Liver (tissue), 9 donors: Measurements from ENCODE around the gene SH3TC2. TPM values are rescaled to one million over a fixed set of nuclear protein-coding genes. Genes with fewer than 3 reads are reported as not detected.

Experiments used
- DNase-seq: peaks from one replicate; pipeline ENCODE4 v3.0.0-alpha.2; 2017; ENCODE audit warnings: low spot score
- H3K27ac ChIP-seq, 2 donors: one replicate each; pipeline ENCODE4 v1.7.0; 2013; ENCODE audit warnings: inconsistent platforms in 2 of 2, low read length in 2 of 2, control low read depth in 1 of 2, low read depth in 1 of 2, mild to moderate bottlenecking in 1 of 2
- H3K27me3 ChIP-seq, 4 donors: one replicate each; pipeline versions ENCODE4 v1.6.1 to v1.7.0; 2013; ENCODE audit warnings: low read length in 3 of 4, inconsistent platforms in 1 of 4, mild to moderate bottlenecking in 1 of 4, moderate library complexity in 1 of 4; ENCODE audit not compliant: control insufficient read depth in 4 of 4, insufficient read depth in 4 of 4
- H3K36me3 ChIP-seq, 4 donors: one replicate each; pipeline versions ENCODE4 v1.6.1 to v1.7.0; 2013; ENCODE audit warnings: low read length in 3 of 4, mild to moderate bottlenecking in 3 of 4, low read depth in 1 of 4, moderate library complexity in 1 of 4; ENCODE audit not compliant: control insufficient read depth in 4 of 4, insufficient read depth in 3 of 4
- H3K4me1 ChIP-seq, 4 donors: one replicate each; pipeline versions ENCODE4 v1.6.1 to v1.7.0; 2013; ENCODE audit warnings: low read length in 3 of 4, mild to moderate bottlenecking in 3 of 4, moderate library complexity in 1 of 4; ENCODE audit not compliant: control insufficient read depth in 4 of 4, insufficient read depth in 4 of 4
- H3K4me3 ChIP-seq, 3 donors: one replicate each; pipeline versions ENCODE4 v1.6.1 to v1.7.0; 2013; ENCODE audit warnings: low read length in 3 of 3, control low read depth in 1 of 3, low read depth in 1 of 3, mild to moderate bottlenecking in 1 of 3
- H3K9ac ChIP-seq, 2 donors: one replicate each; pipeline ENCODE4 v1.7.0; 2013; ENCODE audit warnings: low read length in 2 of 2, mild to moderate bottlenecking in 2 of 2, moderate library complexity in 2 of 2, control low read depth in 1 of 2, low read depth in 1 of 2
- H3K9me3 ChIP-seq, 4 donors: one replicate each; pipeline versions ENCODE4 v1.6.1 to v1.7.0; 2013; ENCODE audit warnings: low read length in 3 of 4; ENCODE audit not compliant: control insufficient read depth in 4 of 4
- EGR1 ChIP-seq, 2 donors: IDR thresholded peaks; 2 replicates each; pipeline ENCODE4 v1.6.1; 2016 to 2018; ENCODE audit warnings: antibody characterized with exemption in 2 of 2, low read depth in 2 of 2
- FOXA1 ChIP-seq: IDR thresholded peaks from 2 replicates; pipeline ENCODE4 v1.6.1; 2016; ENCODE audit warnings: antibody characterized with exemption
- GABPA ChIP-seq, 2 donors: IDR thresholded peaks in 1 of 2; conservative IDR thresholded peaks in 1 of 2; 2 replicates each; pipeline ENCODE4 v1.6.1; 2016; ENCODE audit warnings: antibody characterized with exemption in 2 of 2, mild to moderate bottlenecking in 1 of 2, moderate library complexity in 1 of 2
- HNF4G ChIP-seq: IDR thresholded peaks from 2 replicates; pipeline ENCODE4 v1.6.1; 2016; ENCODE audit warnings: antibody characterized with exemption
- JUND ChIP-seq, 2 donors: IDR thresholded peaks; 2 replicates each; pipeline ENCODE4 v1.6.1; 2016; ENCODE audit warnings: antibody characterized with exemption in 2 of 2
- RAD21 ChIP-seq, 2 donors: IDR thresholded peaks; 2 replicates each; pipeline ENCODE4 v1.6.1; 2016; ENCODE audit warnings: antibody characterized with exemption in 2 of 2, mild to moderate bottlenecking in 2 of 2
- RXRA ChIP-seq, 2 donors: IDR thresholded peaks; 2 replicates each; pipeline ENCODE4 v1.6.1; 2017 to 2018; ENCODE audit warnings: antibody characterized with exemption in 2 of 2, mild to moderate bottlenecking in 1 of 2
- SP1 ChIP-seq: IDR thresholded peaks from 2 replicates; pipeline ENCODE4 v1.6.1; 2018; ENCODE audit warnings: antibody characterized with exemption, mild to moderate bottlenecking
- TAF1 ChIP-seq: conservative IDR thresholded peaks from 2 replicates; pipeline ENCODE4 v1.6.1; 2016; ENCODE audit warnings: antibody characterized with exemption, mild to moderate bottlenecking
- WGBS: extraction: QIAGEN DNeasy Blood & Tissue Kit; methylation state at CpG from one replicate; pipeline ENCODE4 v1.1.7; 2013; 5-methylcytosine and 5-hydroxymethylcytosine counted together
- polyA plus RNA-seq, 2 donors: library from polyadenylated mRNA; stranded (reverse) in 1 of 2; unstranded in 1 of 2; fragments of 200-250 nt in 1 of 2; fragments of >200 nt in 1 of 2; fragmentation: Nextera tagmentation in 1 of 2; extraction: Ambion mirVana in 1 of 2; gene quantifications; one replicate each; pipeline versions ENCODE4 v1.2.1 to v1.2.3, GENCODE V29; 2013 to 2015
- total RNA-seq, 2 donors: library from RNA; depleted of rRNA; stranded (reverse); fragments of >200 nt; gene quantifications; one replicate each; pipeline ENCODE4 v1.2.3, GENCODE V29; 2014
- TF ChIP-seq, protein P1 (sequence below): fragments of 150-350 bp; IDR thresholded peaks from 2 replicates; pipeline ENCODE4 v1.5.1; 2017; ENCODE audit warnings: improper control_type of control experiment, low read depth, low read length; ENCODE audit not compliant: missing input control
- TF ChIP-seq, protein P2 (sequence below): IDR thresholded peaks from 2 replicates; pipeline ENCODE4 v1.6.1; 2016; ENCODE audit warnings: antibody characterized with exemption
- TF ChIP-seq, protein P3 (sequence below): IDR thresholded peaks from 2 replicates; pipeline ENCODE4 v1.6.1; 2016; ENCODE audit warnings: antibody characterized with exemption, mild to moderate bottlenecking
- TF ChIP-seq, protein P4 (sequence below): IDR thresholded peaks from 2 replicates; pipeline ENCODE4 v1.6.1; 2016; ENCODE audit warnings: antibody characterized with exemption
- donor health status: healthy.
- donor health status: healthy.
- donor health status: healthy.
- donor health status: healthy.
- donor health status: healthy.

SH3TC2 gene
- total and polyA plus RNA-seq, 4 donors = 0.31 to 6.2 (median 0.57) TPM

DNA sequence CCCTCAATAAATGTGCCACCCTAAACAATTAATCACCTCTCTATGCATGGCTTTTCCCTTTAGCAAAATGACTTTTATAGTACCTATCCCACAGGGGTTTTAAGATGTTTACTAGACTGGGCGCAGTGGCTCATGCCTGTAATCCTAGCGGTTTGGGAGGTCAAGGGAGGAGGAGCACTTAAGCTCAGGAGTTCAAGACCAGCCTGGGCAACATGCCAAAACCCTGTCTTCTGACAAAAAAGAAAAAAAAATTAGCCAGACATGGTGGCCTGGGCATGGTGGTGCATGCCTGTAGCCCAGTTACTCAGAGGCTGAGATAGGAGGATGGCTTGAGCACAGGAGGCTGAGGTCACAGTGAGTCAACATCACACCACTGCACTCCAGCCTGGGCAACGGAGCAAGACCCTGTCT is 13.5 kb downstream of the SH3TC2 start:
- Histone ChIP-seq H3K9me3 (no peaks in the 10 kb centered on the region), H3K4me3 (no peak overlapping the region), H3K36me3 (no peaks in the 10 kb centered on the region), H3K4me1 (no peaks in the 10 kb centered on the region), H3K9ac (no peak overlapping the region), H3K27ac (no peak overlapping the region), H3K27me3 (no peaks in the 10 kb centered on the region)
- TF ChIP-seq TAF1 = no peak
- no peak for TF ChIP-seq GABPA (IDR thresholded peaks at IDR 0.05 in 1 of 2, conservative IDR thresholded peaks at IDR 0.05 in 1 of 2)
- TF ChIP-seq, protein P1, sequence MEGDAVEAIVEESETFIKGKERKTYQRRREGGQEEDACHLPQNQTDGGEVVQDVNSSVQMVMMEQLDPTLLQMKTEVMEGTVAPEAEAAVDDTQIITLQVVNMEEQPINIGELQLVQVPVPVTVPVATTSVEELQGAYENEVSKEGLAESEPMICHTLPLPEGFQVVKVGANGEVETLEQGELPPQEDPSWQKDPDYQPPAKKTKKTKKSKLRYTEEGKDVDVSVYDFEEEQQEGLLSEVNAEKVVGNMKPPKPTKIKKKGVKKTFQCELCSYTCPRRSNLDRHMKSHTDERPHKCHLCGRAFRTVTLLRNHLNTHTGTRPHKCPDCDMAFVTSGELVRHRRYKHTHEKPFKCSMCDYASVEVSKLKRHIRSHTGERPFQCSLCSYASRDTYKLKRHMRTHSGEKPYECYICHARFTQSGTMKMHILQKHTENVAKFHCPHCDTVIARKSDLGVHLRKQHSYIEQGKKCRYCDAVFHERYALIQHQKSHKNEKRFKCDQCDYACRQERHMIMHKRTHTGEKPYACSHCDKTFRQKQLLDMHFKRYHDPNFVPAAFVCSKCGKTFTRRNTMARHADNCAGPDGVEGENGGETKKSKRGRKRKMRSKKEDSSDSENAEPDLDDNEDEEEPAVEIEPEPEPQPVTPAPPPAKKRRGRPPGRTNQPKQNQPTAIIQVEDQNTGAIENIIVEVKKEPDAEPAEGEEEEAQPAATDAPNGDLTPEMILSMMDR = no peak
- TF ChIP-seq FOXA1 = no peak
- TF ChIP-seq EGR1 (IDR thresholded peaks at IDR 0.05; ENCODE audit: low read depth in 2 of 2) = no peak
- TF ChIP-seq HNF4G = no peak
- TF ChIP-seq RXRA (IDR thresholded peaks at IDR 0.05) = no peak
- TF ChIP-seq, protein P2, sequence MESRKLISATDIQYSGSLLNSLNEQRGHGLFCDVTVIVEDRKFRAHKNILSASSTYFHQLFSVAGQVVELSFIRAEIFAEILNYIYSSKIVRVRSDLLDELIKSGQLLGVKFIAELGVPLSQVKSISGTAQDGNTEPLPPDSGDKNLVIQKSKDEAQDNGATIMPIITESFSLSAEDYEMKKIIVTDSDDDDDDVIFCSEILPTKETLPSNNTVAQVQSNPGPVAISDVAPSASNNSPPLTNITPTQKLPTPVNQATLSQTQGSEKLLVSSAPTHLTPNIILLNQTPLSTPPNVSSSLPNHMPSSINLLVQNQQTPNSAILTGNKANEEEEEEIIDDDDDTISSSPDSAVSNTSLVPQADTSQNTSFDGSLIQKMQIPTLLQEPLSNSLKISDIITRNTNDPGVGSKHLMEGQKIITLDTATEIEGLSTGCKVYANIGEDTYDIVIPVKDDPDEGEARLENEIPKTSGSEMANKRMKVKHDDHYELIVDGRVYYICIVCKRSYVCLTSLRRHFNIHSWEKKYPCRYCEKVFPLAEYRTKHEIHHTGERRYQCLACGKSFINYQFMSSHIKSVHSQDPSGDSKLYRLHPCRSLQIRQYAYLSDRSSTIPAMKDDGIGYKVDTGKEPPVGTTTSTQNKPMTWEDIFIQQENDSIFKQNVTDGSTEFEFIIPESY = no peak
- 89% methylated on average over 3 of the region's 3 CpGs for WGBS
- DNase-seq = no peak

DNA sequence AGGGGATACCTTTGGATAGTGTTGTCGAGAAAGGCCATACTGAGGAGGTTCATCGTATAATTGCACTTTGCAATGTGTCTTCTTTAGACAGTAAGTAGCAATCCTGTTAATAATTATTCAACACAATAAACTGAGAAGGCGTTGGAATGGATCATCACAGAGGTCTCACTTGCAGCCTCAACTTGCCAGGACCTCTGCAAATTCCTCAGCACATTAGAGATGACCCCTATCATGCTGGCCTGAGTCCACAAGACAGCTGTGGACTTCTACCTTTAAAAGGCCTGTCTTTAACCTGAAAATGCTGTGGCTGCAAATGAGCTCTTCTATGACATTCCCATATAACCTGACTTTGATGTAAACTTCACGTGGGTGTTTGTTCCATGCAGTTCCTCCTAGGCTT is 14.1 kb downstream of the SH3TC2 start:
- no peaks in the 10 kb centered on the region for H3K9me3 ChIP-seq
- no peak overlapping the region for H3K4me3 ChIP-seq
- no peaks in the 10 kb centered on the region for H3K27me3 ChIP-seq
- TF ChIP-seq HNF4G = no peak
- TF ChIP-seq TAF1 = no peak
- TF ChIP-seq EGR1 (IDR thresholded peaks at IDR 0.05; ENCODE audit: low read depth in 2 of 2) = no peak
- TF ChIP-seq SP1 = no peak
- no peak for TF ChIP-seq RAD21 (IDR thresholded peaks at IDR 0.05)
- TF ChIP-seq, protein P3, sequence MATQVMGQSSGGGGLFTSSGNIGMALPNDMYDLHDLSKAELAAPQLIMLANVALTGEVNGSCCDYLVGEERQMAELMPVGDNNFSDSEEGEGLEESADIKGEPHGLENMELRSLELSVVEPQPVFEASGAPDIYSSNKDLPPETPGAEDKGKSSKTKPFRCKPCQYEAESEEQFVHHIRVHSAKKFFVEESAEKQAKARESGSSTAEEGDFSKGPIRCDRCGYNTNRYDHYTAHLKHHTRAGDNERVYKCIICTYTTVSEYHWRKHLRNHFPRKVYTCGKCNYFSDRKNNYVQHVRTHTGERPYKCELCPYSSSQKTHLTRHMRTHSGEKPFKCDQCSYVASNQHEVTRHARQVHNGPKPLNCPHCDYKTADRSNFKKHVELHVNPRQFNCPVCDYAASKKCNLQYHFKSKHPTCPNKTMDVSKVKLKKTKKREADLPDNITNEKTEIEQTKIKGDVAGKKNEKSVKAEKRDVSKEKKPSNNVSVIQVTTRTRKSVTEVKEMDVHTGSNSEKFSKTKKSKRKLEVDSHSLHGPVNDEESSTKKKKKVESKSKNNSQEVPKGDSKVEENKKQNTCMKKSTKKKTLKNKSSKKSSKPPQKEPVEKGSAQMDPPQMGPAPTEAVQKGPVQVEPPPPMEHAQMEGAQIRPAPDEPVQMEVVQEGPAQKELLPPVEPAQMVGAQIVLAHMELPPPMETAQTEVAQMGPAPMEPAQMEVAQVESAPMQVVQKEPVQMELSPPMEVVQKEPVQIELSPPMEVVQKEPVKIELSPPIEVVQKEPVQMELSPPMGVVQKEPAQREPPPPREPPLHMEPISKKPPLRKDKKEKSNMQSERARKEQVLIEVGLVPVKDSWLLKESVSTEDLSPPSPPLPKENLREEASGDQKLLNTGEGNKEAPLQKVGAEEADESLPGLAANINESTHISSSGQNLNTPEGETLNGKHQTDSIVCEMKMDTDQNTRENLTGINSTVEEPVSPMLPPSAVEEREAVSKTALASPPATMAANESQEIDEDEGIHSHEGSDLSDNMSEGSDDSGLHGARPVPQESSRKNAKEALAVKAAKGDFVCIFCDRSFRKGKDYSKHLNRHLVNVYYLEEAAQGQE = no peak
- TF ChIP-seq JUND (IDR thresholded peaks at IDR 0.05) = no peak
- TF ChIP-seq, protein P4, sequence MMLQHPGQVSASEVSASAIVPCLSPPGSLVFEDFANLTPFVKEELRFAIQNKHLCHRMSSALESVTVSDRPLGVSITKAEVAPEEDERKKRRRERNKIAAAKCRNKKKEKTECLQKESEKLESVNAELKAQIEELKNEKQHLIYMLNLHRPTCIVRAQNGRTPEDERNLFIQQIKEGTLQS = no peak
- no peak overlapping the region for H3K9ac ChIP-seq
- no peaks in the 10 kb centered on the region for H3K4me1 ChIP-seq
- no peak overlapping the region for H3K27ac ChIP-seq
- H3K36me3 ChIP-seq = no peaks in the 10 kb centered on the region
- 89% methylated on average over 4 of the region's 4 CpGs for WGBS
- no peak for DNase-seq
